CD4-positive, alpha-beta T cell treated with Interleukin-12 subunit alpha and Interleukin-12 subunit beta, for 1 hour (primary cell): ENCODE results near the gene INTU.
"Not testable (repeated sequence)": the region's sequence is repeated elsewhere in the genome, so short reads cannot be mapped to it uniquely, and the experiment has no call there.

Experiments
- DNase-seq: peaks from one replicate; pipeline ENCODE4 v3.0.0-alpha.2; 2020

INTU gene

GRCh38 chr4:127632420-127633403, at the start of gene INTU:
TSS of gene INTU (plus strand) at chr4:127632957. CDS start at chr4:127633035, 78 bp downstream.
- peak; percentile 29 for DNase-seq

GRCh38 chr4:127586496-127586895, 46.3 kb upstream of the INTU start:
- DNase-seq = not testable (repeated sequence)

- DNase-seq = peak; percentile 3
Observed at GRCh38 chr4:127586922-127587571, 45.7 kb upstream of the INTU start.

- DNase-seq = not testable (repeated sequence)
Observed at GRCh38 chr4:127589153-127589552, 43.6 kb upstream of the INTU start.

GRCh38 chr4:127598656-127599055, 34.1 kb upstream of the INTU start:
- DNase-seq = no peak

- no peak for DNase-seq
Observed at GRCh38 chr4:127601029-127601428, 31.7 kb upstream of the INTU start.

GRCh38 chr4:127604949-127605709, 27.6 kb upstream of the INTU start:
- no peak for DNase-seq

- no peak for DNase-seq
Observed at GRCh38 chr4:127606823-127607222, 25.9 kb upstream of the INTU start.

- no peak for DNase-seq
Observed at GRCh38 chr4:127609484-127609883, 23.3 kb upstream of the INTU start.

GRCh38 chr4:127610488-127610887, 22.3 kb upstream of the INTU start:
- DNase-seq = no peak

- no peak for DNase-seq
Observed at GRCh38 chr4:127616898-127617297, 15.9 kb upstream of the INTU start.

GRCh38 chr4:127618427-127618826, 14.3 kb upstream of the INTU start:
- no peak for DNase-seq

- DNase-seq = no peak
Observed at GRCh38 chr4:127622621-127622920, 10.2 kb upstream of the INTU start.

GRCh38 chr4:127622921-127623796, 9.6 kb upstream of the INTU start:
- no peak for DNase-seq

- DNase-seq = no peak
Observed at GRCh38 chr4:127623797-127624083, 9.0 kb upstream of the INTU start.

- no peak for DNase-seq
Observed at GRCh38 chr4:127624173-127624572, 8.6 kb upstream of the INTU start.

- DNase-seq = no peak
Observed at GRCh38 chr4:127629371-127629770, 3.4 kb upstream of the INTU start.

GRCh38 chr4:127630152-127630551, 2.6 kb upstream of the INTU start:
- no peak for DNase-seq

- no peak for DNase-seq
Observed at GRCh38 chr4:127631420-127631819, 1.3 kb upstream of the INTU start.

GRCh38 chr4:127634181-127634580, 1.4 kb downstream of the INTU start:
- DNase-seq = no peak

- DNase-seq = no peak
Observed at GRCh38 chr4:127641524-127641923, 8.8 kb downstream of the INTU start.

- no peak for DNase-seq
Observed at GRCh38 chr4:127642169-127642568, 9.4 kb downstream of the INTU start.

GRCh38 chr4:127643791-127644190, 11.0 kb downstream of the INTU start:
- DNase-seq = no peak
